Adrenal gland (tissue), 12 donors: ENCODE results near the gene PSMB3. TPM values are rescaled to one million over a fixed set of nuclear protein-coding genes. Genes with fewer than 3 reads are reported as not detected.

Experiments used
- DNase-seq, 7 donors: peaks; one replicate each; pipeline ENCODE4 v3.0.0-alpha.2; 2019 to 2020
- H3K27ac ChIP-seq, 5 donors: fragments of 200-600 bp; sonication (generic) in 4 of 5; 1 replicate in 3 of 5; 2 replicates in 2 of 5; pipeline versions ENCODE4 v1.5.1 to v1.8.0; 2016 to 2020; ENCODE audit warnings: mild to moderate bottlenecking in 1 of 5
- H3K27me3 ChIP-seq: fragments of 200-600 bp; 2 replicates; pipeline ENCODE4 v1.8.0; 2021
- H3K36me3 ChIP-seq, 2 donors: fragments of 200-600 bp; replicated peaks in 1 of 2; 1 replicate in 1 of 2; 2 replicates in 1 of 2; pipeline versions ENCODE4 v1.5.1 to v1.8.0; 2018 to 2022
- H3K4me1 ChIP-seq, 2 donors: fragments of 200-600 bp; replicated peaks in 1 of 2; 1 replicate in 1 of 2; 2 replicates in 1 of 2; pipeline versions ENCODE4 v1.5.1 to v1.8.0; 2018 to 2021
- H3K4me3 ChIP-seq, 4 donors: fragments of 200-600 bp; sonication (generic) in 3 of 4; one replicate each; pipeline ENCODE4 v1.5.1; 2016 to 2018
- H3K9me3 ChIP-seq, 3 donors: fragments of 200-600 bp; sonication (generic) in 1 of 3; replicated peaks in 1 of 3; 1 replicate in 2 of 3; 2 replicates in 1 of 3; pipeline versions ENCODE4 v1.5.1 to v1.8.0; 2016 to 2021
- POLR2A ChIP-seq, 2 donors: fragments of 450-650 bp; IDR thresholded peaks; one replicate each; pipeline ENCODE4 v1.6.1; 2017; ENCODE audit warnings: antibody characterized with exemption in 2 of 2, mild to moderate bottlenecking in 2 of 2, moderate library complexity in 1 of 2
- WGBS, 4 donors: extraction: QIAGEN DNeasy Blood & Tissue Kit in 2 of 4; methylation state at CpG; one replicate each; pipeline versions ENCODE4 v1.1.5 to v1.1.7; 2013 to 2017; 5-methylcytosine and 5-hydroxymethylcytosine counted together
- intact Hi-C, 2 donors: fragments of 100-400 bp; cut with DNase I; formaldehyde crosslinking; loops; one replicate each; pipeline versions ENCODE4 v1.14.1 to v1.15.0; 2022 to 2023
- polyA plus RNA-seq, 3 donors: library from polyadenylated mRNA; stranded (reverse); fragments of 200-250 nt in 2 of 3; fragments of 350-450 nt in 1 of 3; fragmentation: Illumina TruSeq in 1 of 3; extraction: RNeasy Lipid Tissue Mini Kit (QIAGEN cat#74804) in 1 of 3; gene quantifications; one replicate each; pipeline ENCODE4 v1.2.3, GENCODE V29; 2013 to 2014
- total RNA-seq, 9 donors: library from RNA; depleted of rRNA in 4 of 9; stranded (reverse); fragments of >200 nt in 4 of 9; fragments of 120-200 nt in 1 of 9; fragmentation: NEBNext Ultra II Directional in 1 of 9; extraction: Animal tissue kit (Norgen Biotek cat#: 25700) in 1 of 9; gene quantifications; one replicate each; pipeline versions ENCODE4 v1.1.0 to v1.2.4, GENCODE V29; 2013 to 2023
- TF ChIP-seq, protein P1 (sequence below), 6 experiments: fragments of 450-650 bp in 4 of 6; fragments of 200-600 bp in 2 of 6; sonication (generic) in 1 of 6; IDR thresholded peaks; 1 replicate in 5 of 6; 2 replicates in 1 of 6; pipeline versions ENCODE4 v1.5.1 to v1.8.0; 2016 to 2021; ENCODE audit warnings: antibody characterized with exemption in 6 of 6, mild to moderate bottlenecking in 2 of 6, moderate library complexity in 1 of 6
- donor health status: healthy with polysubstance abuse.
- donor health status: Bipolar disorder and iron deficiency.
- donor health status: DM: yes; HTN: yes; CAD: no.
- donor health status: DM: no; HTN: no; CAD: no.
- donor health status: DM: no; HTN: no; CAD: no.
- donor health status: DM: yes; HTN: yes; CAD: no.

Gene PSMB3
- total and polyA plus RNA-seq, 12 donors = 138 to 556 (median 242) TPM

DNA sequence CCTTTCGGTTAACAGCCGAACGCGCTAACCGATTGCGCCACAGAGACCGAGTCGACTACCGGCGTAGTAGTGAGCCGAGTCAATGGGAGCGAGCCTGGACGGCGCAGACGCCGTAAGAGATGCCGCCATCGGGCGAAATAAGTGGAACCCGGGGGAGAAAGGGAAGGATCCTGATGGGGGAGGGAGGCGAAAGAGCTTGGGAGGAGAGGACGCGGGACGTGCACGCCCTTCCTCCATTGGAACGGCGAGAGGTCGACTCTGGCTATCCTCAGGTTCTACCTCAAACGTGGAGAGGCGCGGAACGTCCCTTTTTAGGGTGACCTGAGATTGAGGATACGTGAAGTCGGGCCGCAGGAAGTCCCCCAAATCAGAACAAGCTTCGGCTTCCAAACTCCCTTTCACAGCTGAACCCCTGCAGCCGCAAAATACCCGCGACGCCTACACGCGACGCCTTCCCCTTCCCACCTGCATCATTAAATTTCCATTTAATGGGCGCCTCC lies 683 bp upstream of the PSMB3 start:
- Histone ChIP-seq H3K4me1 (peaks cover 30 to 39% of the 10 kb centered on the region in 2 donors), H3K27me3 (no peaks in the 10 kb centered on the region), H3K9me3 (no peaks in the 10 kb centered on the region), H3K4me3 (peak overlapping the region in 2 of 4 donors; percentile 86 to 89), H3K27ac (peak overlapping the region; percentile 84 to 94 (median 90)), H3K36me3 (peaks cover 0 to 23% of the 10 kb centered on the region in 2 donors)
- 0 to 1% (median 0%) methylated on average over 34 to 44 of the region's 44 CpGs for whole genome bisulfite sequencing, 4 donors
- intact Hi-C loops = no loop called here
- TF ChIP-seq POLR2A (IDR thresholded peaks at IDR 0.05) = peak in 1 of 2 donors; percentile 18
- TF ChIP-seq, protein P1, sequence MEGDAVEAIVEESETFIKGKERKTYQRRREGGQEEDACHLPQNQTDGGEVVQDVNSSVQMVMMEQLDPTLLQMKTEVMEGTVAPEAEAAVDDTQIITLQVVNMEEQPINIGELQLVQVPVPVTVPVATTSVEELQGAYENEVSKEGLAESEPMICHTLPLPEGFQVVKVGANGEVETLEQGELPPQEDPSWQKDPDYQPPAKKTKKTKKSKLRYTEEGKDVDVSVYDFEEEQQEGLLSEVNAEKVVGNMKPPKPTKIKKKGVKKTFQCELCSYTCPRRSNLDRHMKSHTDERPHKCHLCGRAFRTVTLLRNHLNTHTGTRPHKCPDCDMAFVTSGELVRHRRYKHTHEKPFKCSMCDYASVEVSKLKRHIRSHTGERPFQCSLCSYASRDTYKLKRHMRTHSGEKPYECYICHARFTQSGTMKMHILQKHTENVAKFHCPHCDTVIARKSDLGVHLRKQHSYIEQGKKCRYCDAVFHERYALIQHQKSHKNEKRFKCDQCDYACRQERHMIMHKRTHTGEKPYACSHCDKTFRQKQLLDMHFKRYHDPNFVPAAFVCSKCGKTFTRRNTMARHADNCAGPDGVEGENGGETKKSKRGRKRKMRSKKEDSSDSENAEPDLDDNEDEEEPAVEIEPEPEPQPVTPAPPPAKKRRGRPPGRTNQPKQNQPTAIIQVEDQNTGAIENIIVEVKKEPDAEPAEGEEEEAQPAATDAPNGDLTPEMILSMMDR (IDR thresholded peaks at IDR 0.05) = no peak
- peak; percentile 80 to 94 (median 84) for DNase-seq

GRCh38 chr17:38753071-38753506 lies 548 bp downstream of the PSMB3 start:
- peak overlapping the region; percentile 81 to 92 (median 84) for H3K27ac ChIP-seq
- 5 to 13% (median 7%) methylated on average over 10 to 22 of the region's 22 CpGs for WGBS, 4 donors
- peaks cover 26 to 36% of the 10 kb centered on the region in 2 donors for H3K4me1 ChIP-seq
- H3K36me3 ChIP-seq = peaks cover 0 to 35% of the 10 kb centered on the region in 2 donors
- no peaks in the 10 kb centered on the region for H3K27me3 ChIP-seq
- no peaks in the 10 kb centered on the region for H3K9me3 ChIP-seq
- peak in 1 of 7 donors; percentile 46 for DNase-seq
- intact Hi-C loops = no loop called here
- TF ChIP-seq POLR2A (IDR thresholded peaks at IDR 0.05) = no peak
- TF ChIP-seq, protein P1 (IDR thresholded peaks at IDR 0.05) = no peak
- peak overlapping the region; percentile 14 to 89 (median 52) for H3K4me3 ChIP-seq

- TF ChIP-seq POLR2A (IDR thresholded peaks at IDR 0.05) = no peak
- TF ChIP-seq, protein P1 (IDR thresholded peaks at IDR 0.05) = peak in 3 of 6 experiments; percentile 25 to 36 (median 31)
- no peak overlapping the region for H3K27ac ChIP-seq
- peak in 2 of 7 donors; percentile 43 to 50 for DNase-seq
- no peaks in the 10 kb centered on the region for H3K9me3 ChIP-seq
- intact Hi-C loops = no loop called here
- H3K4me3 ChIP-seq = no peak overlapping the region
- WGBS, 4 donors = 70 to 77% (median 73%) methylated on average over 4 of the region's 4 CpGs
- no peaks in the 10 kb centered on the region for H3K27me3 ChIP-seq
- H3K4me1 ChIP-seq = peaks cover 3 to 5% of the 10 kb centered on the region in 2 donors
- H3K36me3 ChIP-seq = peaks cover 0 to 97% of the 10 kb centered on the region in 2 donors
Observed at GRCh38 chr17:38761612-38762011, 9.1 kb downstream of the PSMB3 start.

DNA sequence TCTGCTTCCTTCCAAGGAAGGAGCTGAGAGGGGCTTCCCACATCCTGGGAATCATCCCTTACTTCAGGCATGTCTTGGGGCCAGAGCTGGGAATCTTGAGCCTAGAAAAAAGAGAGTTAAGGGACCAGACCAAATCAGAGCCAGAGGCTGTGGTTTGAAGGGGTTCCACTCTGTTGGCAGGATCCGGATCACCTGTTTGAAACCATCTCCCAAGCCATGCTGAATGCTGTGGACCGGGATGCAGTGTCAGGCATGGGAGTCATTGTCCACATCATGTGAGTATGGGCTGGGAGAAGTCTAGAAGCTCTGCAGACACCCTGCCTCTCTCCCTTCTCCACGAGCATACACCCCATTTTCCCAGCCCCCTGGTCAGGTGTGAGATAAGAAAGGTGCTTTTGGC lies 9.7 kb downstream of the PSMB3 start:
- H3K27ac ChIP-seq = no peak overlapping the region
- DNase-seq = no peak
- 88 to 93% (median 90%) methylated on average over 3 of the region's 3 CpGs for WGBS, 4 donors
- no peaks in the 10 kb centered on the region for H3K9me3 ChIP-seq
- intact Hi-C loops = no loop called here
- H3K27me3 ChIP-seq = no peaks in the 10 kb centered on the region
- no peak for TF ChIP-seq POLR2A (IDR thresholded peaks at IDR 0.05)
- TF ChIP-seq, protein P1 (IDR thresholded peaks at IDR 0.05) = no peak
- H3K4me3 ChIP-seq = no peak overlapping the region
- H3K4me1 ChIP-seq = peaks cover 10 to 11% of the 10 kb centered on the region in 2 donors
- peaks cover 0 to 95% of the 10 kb centered on the region in 2 donors for H3K36me3 ChIP-seq
